Parathyroid adenoma (tissue), 2 donors: Measurements from ENCODE around the gene EXTL1.

Experiments used
- H2AFZ ChIP-seq: fragments of 300-600 bp; sonication (generic); one replicate; pipeline ENCODE4 v1.7.0; 2017; ENCODE audit warnings: antibody characterized with exemption, mild to moderate bottlenecking
- H3K27ac ChIP-seq: fragments of 300-600 bp; sonication (generic); one replicate; pipeline ENCODE4 v1.7.0; 2017
- H3K27me3 ChIP-seq: fragments of 300-600 bp; sonication (generic); one replicate; pipeline ENCODE4 v1.7.0; 2017; ENCODE audit warnings: low read length; ENCODE audit not compliant: control insufficient read depth, insufficient read depth
- H3K36me3 ChIP-seq: fragments of 300-600 bp; sonication (generic); one replicate; pipeline ENCODE4 v1.7.0; 2017; ENCODE audit warnings: low read length; ENCODE audit not compliant: control insufficient read depth, insufficient read depth
- H3K4me1 ChIP-seq: fragments of 300-600 bp; sonication (generic); one replicate; pipeline ENCODE4 v1.7.0; 2017; ENCODE audit warnings: control low read depth
- H3K4me2 ChIP-seq: fragments of 300-600 bp; sonication (generic); one replicate; pipeline ENCODE4 v1.7.0; 2017; ENCODE audit warnings: low read length
- H3K4me3 ChIP-seq: fragments of 300-600 bp; sonication (generic); one replicate; pipeline ENCODE4 v1.7.0; 2017; ENCODE audit warnings: low read depth, low read length
- H3K79me2 ChIP-seq: fragments of 300-600 bp; sonication (generic); one replicate; pipeline ENCODE4 v1.7.0; 2017; ENCODE audit warnings: control low read depth
- H3K9ac ChIP-seq: fragments of 300-600 bp; sonication (generic); one replicate; pipeline ENCODE4 v1.7.0; 2017; ENCODE audit warnings: mild to moderate bottlenecking
- H3K9me3 ChIP-seq: fragments of 300-600 bp; sonication (generic); one replicate; pipeline ENCODE4 v1.7.0; 2017; ENCODE audit warnings: low read length; ENCODE audit not compliant: control insufficient read depth
- CTCF ChIP-seq: fragments of 300-600 bp; sonication (generic); IDR thresholded peaks from one replicate; pipeline ENCODE4 v1.7.0; 2017; ENCODE audit warnings: antibody characterized with exemption, mild to moderate bottlenecking
- donor health status: primary hyperparathyroidism.

Gene EXTL1

DNA sequence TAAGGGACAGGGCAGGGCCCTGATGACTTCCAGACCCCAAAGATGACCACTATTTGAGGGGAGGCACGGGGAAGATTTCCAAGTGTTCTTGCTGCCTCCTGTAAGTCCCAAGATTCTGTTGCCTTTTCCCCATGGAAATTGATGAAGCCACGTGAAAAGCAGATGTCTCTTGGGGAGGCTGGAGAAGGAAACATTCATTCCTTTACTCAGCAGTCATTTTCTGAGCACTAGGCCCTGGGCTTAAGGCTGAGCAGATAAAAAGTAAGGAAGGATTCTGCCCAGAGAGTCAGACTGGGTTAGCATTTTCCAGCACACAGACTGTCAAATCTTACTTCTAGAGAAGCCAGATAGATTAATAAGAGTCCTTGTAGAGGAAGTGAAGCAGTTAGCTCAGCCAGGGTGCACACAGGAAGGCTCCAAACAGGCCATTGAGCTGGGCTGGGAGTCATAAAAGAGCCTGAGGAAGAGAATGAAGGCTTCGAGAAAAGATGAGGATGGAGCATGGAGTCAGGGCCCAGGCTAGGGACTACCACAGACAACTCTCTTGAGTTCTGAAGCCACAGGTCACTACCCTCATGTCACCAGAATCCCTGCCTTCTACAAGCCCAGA is 10.1 kb downstream of the EXTL1 start:
- H2AFZ ChIP-seq: no peak overlapping the region

DNA sequence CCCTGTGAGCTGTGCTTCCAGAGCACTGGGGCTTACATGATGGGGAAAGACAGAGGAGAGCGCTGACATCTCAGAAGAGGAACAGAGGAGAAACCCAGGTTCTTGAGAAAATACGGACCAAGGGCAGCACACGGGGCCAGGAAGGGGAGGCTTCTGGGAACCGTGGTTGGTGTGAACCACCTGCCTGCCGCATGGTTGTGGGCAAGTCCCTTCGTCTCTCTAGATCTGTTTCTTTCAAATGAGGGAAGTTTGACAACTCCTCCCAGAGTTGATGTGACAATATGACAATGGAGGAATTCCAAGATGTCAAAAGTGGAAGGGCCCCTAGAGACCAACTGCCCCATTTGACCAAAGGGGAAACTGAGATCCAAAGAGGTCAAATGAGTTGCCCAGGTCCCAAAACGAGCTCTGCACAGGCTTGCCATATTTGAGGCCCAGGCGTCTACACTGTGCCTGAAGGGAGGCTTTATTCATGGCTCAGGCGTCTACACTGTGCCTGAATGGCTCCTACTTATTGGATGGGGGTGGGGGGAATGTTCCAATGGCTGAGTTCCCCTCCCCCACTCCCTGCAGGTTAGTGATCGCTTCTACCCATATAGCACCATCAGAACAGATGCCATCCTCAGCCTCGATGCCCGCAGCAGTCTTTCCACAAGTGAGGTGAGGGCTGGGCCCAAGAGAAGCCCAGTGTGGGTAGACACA is 11.2 kb downstream of the EXTL1 start:
- Histone ChIP-seq H3K27me3 (no peaks in the 10 kb centered on the region), H3K4me2 (no peak overlapping the region), H3K4me3 (no peak overlapping the region), H3K4me1 (peaks cover 4% of the 10 kb centered on the region), H3K9me3 (no peaks in the 10 kb centered on the region), H3K9ac (no peak overlapping the region), H3K27ac (no peak overlapping the region), H3K36me3 (no peaks in the 10 kb centered on the region), H3K79me2 (no peaks in the 10 kb centered on the region), H2AFZ (no peak overlapping the region)
- no peak for TF ChIP-seq CTCF

More for the DNA sequence above, 10.1 kb downstream of the EXTL1 start:
- Histone ChIP-seq H3K4me1 (peaks cover 4% of the 10 kb centered on the region), H3K79me2 (no peaks in the 10 kb centered on the region), H3K36me3 (no peaks in the 10 kb centered on the region), H3K9me3 (no peaks in the 10 kb centered on the region), H3K4me3 (no peak overlapping the region), H3K27me3 (no peaks in the 10 kb centered on the region), H3K27ac (no peak overlapping the region), H3K4me2 (no peak overlapping the region), H3K9ac (no peak overlapping the region)
- TF ChIP-seq CTCF: no peak

DNA sequence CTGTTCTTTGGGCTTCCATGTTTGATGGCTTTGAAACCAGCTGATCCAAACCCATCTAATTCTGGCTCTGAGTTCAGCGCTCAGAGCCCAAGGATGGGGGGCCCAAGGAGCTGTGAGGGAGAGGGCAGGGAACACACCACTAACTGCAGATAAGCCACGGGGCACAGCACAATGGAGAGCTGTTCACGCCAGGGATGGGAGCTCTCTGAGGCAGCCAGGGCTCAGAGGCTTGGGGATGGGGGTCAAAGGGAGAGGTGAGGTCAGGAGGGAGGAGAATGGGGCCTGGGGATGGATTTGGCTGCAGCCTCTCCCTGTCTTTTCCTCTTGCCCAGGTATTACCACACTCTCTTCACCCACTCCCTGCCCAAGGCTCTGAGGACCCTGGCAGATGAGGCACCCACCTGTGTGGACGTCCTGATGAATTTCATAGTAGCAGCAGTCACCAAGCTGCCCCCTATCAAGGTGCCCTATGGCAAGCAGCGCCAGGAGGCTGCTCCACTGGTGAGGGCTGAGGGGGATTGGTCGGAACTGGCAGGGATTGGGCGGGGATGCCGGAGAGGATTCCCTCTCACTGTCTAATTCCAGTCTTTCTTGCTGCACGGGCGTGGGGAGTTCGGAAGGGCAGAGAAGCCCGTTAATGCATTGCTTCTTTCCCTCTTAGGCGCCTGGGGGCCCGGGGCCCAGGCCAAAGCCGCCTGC is 13.1 kb downstream of the EXTL1 start:
- H3K4me1 ChIP-seq: peaks cover 4% of the 10 kb centered on the region
- H2AFZ ChIP-seq: peak overlapping the region; percentile 99
- H3K79me2 ChIP-seq: no peaks in the 10 kb centered on the region
- peak overlapping the region; percentile 100 for H3K4me2 ChIP-seq
- H3K4me3 ChIP-seq: peak overlapping the region; percentile 91
- no peaks in the 10 kb centered on the region for H3K36me3 ChIP-seq
- no peak overlapping the region for H3K27ac ChIP-seq
- no peak overlapping the region for H3K9ac ChIP-seq
- no peaks in the 10 kb centered on the region for H3K9me3 ChIP-seq
- no peaks in the 10 kb centered on the region for H3K27me3 ChIP-seq
- TF ChIP-seq CTCF: no peak

DNA sequence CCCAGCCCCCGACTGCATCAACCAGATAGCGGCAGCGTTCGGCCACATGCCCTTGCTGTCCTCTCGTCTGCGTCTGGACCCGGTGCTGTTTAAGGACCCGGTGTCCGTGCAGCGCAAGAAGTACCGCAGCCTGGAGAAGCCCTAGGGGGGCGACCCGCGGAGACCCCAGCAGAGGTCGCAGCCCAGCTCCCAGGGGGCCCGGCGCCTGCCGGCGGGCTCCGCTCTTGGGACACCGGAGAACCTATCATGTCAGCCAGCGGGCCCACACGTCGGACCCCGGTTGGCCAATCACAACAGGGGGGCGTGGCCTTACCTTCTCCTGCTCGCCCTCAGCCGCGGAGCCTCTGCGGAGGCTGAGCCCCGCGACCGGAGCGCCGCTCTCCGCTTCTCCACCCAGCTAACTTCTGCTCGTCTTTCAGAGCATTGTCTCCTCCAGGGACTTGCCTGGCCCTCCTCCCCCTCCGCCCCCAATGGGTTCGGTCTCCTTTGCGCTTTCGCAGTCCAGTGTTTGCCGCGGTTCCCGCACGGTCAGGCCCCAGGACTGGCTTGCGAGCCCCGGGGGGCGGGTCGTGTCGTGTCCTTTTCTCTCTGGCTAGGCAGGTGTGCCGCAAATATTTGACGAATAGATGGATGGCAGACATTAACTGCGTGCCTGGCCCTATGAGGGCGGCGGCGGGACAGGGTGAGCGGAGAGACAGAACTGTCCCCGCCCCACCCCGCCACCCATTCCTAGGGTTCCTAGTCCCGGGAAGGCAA is 13.8 kb downstream of the EXTL1 start:
- Histone ChIP-seq H3K36me3 (no peaks in the 10 kb centered on the region), H3K27ac (peak overlapping the region; percentile 80), H2AFZ (peak overlapping the region; percentile 99), H3K27me3 (no peaks in the 10 kb centered on the region), H3K79me2 (no peaks in the 10 kb centered on the region), H3K4me2 (peak overlapping the region; percentile 100), H3K4me3 (peak overlapping the region; percentile 91), H3K4me1 (peaks cover 4% of the 10 kb centered on the region), H3K9me3 (no peaks in the 10 kb centered on the region), H3K9ac (no peak overlapping the region)
- no peak for TF ChIP-seq CTCF
